Adrenal gland (tissue), 5 donors: Measurements from ENCODE around the gene METTL13.

Experiments used
- POLR2A ChIP-seq, 2 donors: fragments of 450-650 bp; IDR thresholded peaks; one replicate each; pipeline ENCODE4 v1.6.1; 2017; ENCODE audit warnings: antibody characterized with exemption in 2 of 2, mild to moderate bottlenecking in 2 of 2, moderate library complexity in 1 of 2
- TF ChIP-seq, protein P1 (sequence below), 6 experiments: fragments of 450-650 bp in 4 of 6; fragments of 200-600 bp in 2 of 6; sonication (generic) in 1 of 6; IDR thresholded peaks; 1 replicate in 5 of 6; 2 replicates in 1 of 6; pipeline versions ENCODE4 v1.5.1 to v1.8.0; 2016 to 2021; ENCODE audit warnings: antibody characterized with exemption in 6 of 6, mild to moderate bottlenecking in 2 of 6, moderate library complexity in 1 of 6
- donor health status: DM: no; HTN: no; CAD: no.

GRCh38 chr1:171753685-171754352 is 27.6 kb upstream of the METTL13 start:
- TF ChIP-seq, protein P1, sequence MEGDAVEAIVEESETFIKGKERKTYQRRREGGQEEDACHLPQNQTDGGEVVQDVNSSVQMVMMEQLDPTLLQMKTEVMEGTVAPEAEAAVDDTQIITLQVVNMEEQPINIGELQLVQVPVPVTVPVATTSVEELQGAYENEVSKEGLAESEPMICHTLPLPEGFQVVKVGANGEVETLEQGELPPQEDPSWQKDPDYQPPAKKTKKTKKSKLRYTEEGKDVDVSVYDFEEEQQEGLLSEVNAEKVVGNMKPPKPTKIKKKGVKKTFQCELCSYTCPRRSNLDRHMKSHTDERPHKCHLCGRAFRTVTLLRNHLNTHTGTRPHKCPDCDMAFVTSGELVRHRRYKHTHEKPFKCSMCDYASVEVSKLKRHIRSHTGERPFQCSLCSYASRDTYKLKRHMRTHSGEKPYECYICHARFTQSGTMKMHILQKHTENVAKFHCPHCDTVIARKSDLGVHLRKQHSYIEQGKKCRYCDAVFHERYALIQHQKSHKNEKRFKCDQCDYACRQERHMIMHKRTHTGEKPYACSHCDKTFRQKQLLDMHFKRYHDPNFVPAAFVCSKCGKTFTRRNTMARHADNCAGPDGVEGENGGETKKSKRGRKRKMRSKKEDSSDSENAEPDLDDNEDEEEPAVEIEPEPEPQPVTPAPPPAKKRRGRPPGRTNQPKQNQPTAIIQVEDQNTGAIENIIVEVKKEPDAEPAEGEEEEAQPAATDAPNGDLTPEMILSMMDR (IDR thresholded peaks at IDR 0.05) = no peak
- no peak for TF ChIP-seq POLR2A (IDR thresholded peaks at IDR 0.05)
